GM10847 (cell line): ENCODE measurements around the gene CLCN2.

Experiments used
- POLR2A ChIP-seq: IDR thresholded peaks from 2 replicates; pipeline ENCODE4 v1.6.1; 2011; ENCODE audit not compliant: insufficient read length; ENCODE audit errors: extremely low read depth

The CLCN2 gene

DNA sequence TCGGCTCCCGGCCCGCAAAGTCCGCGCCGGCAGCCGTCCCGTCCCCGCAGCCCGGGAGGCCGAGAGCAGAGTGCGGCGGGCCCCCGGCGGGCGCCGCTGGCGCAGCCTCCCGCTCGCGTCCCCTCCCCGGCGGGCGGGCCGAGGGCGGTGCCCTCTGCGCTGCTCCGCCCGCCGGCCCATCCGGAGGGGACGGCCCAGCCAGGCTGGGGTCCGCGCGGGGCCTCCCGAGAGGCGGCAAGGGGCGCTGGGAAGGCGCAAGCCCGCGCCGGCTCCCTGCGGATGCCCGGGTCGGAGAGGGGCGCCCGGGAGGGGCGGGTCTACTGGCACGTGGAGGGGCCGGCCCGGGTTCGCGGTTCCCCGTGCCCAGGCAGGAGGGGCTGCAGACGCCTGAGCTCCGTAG, at the start of gene CLCN2, which contains the start of gene POLR2H:
CLCN2 (minus strand) TSS at position 74 of the 400 bp plus-strand sequence. CDS start 126 bp downstream, outside the sequence.
POLR2H (plus strand) TSS at position 179 of the 400 bp plus-strand sequence. CDS start 1,783 bp downstream, outside the sequence.
- peak; percentile 54 for TF ChIP-seq POLR2A

DNA sequence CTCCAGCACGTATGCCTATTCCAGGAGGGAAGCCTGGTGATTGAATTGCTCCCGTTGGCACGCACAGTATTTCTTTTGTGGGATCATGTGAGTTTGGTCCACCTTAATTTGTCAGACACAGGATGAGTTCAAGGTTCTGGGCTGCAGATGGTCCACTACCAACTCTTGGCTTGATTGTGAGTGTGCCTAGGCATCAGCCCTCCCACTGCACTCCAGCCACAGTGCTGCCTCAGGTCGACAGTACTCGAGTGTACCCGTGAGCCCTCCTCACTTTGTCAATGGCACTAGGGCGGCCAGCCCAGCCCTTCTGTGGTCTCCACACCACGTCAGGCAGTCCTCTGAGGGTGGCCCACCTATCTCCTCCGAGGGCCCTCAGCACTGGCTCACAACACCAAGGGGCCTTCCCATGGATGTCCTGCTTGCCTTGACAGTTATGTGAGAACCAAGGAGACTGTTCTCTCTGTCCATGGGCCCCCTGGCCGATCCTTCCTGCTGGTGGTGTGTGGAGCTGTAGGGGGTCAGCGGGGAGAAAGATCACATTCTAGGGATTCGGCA, 48.6 kb upstream of the CLCN2 start:
- no peak for TF ChIP-seq POLR2A

GRCh38 chr3:184409331-184409926, 48.0 kb upstream of the CLCN2 start:
- TF ChIP-seq POLR2A = no peak

- no peak for TF ChIP-seq POLR2A
Observed at GRCh38 chr3:184405075-184406030, 43.9 kb upstream of the CLCN2 start.

GRCh38 chr3:184399410-184399809, 38.0 kb upstream of the CLCN2 start:
- TF ChIP-seq POLR2A = no peak

GRCh38 chr3:184395320-184395660, 33.9 kb upstream of the CLCN2 start:
- no peak for TF ChIP-seq POLR2A

- TF ChIP-seq POLR2A = no peak
Observed at GRCh38 chr3:184391266-184391665, 29.9 kb upstream of the CLCN2 start.

- TF ChIP-seq POLR2A = no peak
Observed at GRCh38 chr3:184389935-184390528, 28.6 kb upstream of the CLCN2 start.

DNA sequence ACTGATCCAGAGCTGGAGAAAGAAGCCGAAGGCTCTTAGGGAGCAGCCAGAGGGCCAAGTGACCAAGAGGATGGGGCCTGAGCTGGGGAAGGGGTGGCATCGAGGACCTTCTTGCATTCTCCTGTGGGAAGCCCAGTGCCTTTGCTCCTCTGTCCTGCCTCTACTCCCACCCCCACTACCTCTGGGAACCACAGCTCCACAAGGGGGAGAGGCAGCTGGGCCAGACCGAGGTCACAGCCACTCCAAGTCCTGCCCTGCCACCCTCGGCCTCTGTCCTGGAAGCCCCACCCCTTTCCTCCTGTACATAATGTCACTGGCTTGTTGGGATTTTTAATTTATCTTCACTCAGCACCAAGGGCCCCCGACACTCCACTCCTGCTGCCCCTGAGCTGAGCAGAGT, 28.0 kb upstream of the CLCN2 start:
- TF ChIP-seq POLR2A = no peak

DNA sequence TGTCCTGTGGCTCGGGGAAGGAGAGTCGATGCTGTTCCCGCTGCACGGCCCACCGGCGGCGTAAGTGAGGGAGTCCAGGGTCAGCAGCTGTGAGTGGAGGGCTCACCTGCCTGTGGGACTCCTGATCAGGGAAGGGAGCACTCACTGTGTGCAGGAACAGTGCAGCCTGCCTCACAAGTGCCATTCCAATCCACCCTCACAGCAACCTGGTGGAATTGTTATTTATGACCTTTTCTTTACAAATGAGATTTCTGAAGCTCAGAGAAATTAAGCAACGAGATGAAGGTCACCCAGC, 27.5 kb upstream of the CLCN2 start:
- TF ChIP-seq POLR2A = no peak

GRCh38 chr3:184388164-184388935, 26.9 kb upstream of the CLCN2 start:
- TF ChIP-seq POLR2A = no peak

DNA sequence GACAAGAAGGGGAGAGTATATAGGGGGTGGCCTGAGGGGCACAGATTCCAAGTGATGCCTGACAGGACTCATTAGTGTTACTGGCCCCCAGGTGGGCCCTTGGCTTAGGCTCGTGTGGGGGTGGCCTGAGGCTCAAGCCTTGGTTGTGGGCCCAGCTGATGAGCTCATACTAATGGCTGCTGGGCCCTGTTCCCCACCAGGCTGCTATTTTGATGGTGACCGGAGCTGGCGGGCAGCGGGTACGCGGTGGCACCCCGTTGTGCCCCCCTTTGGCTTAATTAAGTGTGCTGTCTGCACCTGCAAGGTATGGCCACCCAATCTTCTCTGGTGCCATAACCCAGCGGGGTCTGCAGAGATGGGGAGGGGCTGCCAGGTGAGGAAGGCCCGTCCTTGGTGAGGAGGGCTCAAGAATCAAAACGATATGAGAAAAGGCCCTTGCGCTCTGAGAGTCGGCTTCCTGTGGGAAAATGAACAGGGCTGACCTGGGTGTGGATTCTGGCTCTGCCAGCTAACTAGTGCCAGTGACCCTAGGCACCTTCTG, 25.8 kb upstream of the CLCN2 start:
- TF ChIP-seq POLR2A = no peak

DNA sequence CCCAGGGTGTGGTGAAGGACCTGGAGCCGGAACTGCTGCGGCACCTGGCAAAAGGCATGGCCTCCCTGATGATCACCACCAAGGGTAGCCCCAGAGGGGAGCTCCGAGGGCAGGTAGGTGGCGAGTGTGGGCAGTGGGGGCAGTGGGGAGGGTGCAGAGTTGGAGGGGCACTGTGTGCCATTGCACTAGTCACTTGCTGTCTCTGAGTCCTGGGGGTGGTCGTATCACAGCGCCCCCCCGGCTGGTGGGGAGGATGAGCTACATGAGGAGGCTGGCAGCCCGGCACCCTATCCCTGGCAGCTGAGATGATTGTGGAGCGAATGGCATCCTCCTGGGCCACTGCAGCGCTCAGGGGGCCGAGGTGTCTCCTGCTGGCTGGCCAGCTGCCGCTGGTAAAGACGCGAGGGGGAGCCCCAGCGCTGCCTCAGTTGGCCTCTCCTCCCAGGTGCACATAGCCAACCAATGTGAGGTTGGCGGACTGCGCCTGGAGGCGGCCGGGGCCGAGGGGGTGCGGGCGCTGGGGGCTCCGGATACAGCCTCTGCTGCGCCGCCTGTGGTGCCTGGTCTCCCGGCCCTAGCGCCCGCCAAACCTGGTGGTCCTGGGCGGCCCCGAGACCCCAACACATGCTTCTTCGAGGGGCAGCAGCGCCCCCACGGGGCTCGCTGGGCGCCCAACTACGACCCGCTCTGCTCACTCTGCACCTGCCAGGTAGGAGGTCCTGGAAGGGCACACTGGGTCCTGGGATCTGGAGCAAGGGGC, 24.8 kb upstream of the CLCN2 start:
- TF ChIP-seq POLR2A = no peak

- no peak for TF ChIP-seq POLR2A
Observed at GRCh38 chr3:184384856-184385422, 23.5 kb upstream of the CLCN2 start.

DNA sequence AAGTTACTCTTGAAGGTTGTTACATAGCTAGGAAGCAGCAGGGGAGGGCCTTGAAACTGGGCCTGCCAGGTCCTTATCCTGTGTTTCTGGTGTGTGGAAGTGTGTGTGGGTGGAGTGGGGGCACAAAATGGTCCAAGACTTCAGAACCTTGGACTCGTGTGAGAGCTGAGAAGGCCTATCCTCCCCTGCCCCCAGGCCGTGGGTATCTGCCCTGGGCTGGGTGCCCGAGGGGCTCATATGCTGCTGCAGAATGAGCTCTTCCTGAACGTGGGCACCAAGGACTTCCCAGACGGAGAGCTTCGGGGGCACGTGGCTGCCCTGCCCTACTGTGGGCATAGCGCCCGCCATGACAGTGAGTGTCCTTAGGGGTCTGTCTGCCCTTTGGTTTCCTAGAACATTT, 22.9 kb upstream of the CLCN2 start:
- TF ChIP-seq POLR2A = no peak
